ENCODE data around the gene IFITM2. TPM values are rescaled to one million over a fixed set of nuclear protein-coding genes. Genes with fewer than 3 reads are reported as not detected.
"Not testable (repeated sequence)": the region's sequence is repeated elsewhere in the genome, so short reads cannot be mapped to it uniquely, and the experiment has no call there.

Gene IFITM2
- total RNA-seq, 1 donor, result 50.1 TPM

DNA sequence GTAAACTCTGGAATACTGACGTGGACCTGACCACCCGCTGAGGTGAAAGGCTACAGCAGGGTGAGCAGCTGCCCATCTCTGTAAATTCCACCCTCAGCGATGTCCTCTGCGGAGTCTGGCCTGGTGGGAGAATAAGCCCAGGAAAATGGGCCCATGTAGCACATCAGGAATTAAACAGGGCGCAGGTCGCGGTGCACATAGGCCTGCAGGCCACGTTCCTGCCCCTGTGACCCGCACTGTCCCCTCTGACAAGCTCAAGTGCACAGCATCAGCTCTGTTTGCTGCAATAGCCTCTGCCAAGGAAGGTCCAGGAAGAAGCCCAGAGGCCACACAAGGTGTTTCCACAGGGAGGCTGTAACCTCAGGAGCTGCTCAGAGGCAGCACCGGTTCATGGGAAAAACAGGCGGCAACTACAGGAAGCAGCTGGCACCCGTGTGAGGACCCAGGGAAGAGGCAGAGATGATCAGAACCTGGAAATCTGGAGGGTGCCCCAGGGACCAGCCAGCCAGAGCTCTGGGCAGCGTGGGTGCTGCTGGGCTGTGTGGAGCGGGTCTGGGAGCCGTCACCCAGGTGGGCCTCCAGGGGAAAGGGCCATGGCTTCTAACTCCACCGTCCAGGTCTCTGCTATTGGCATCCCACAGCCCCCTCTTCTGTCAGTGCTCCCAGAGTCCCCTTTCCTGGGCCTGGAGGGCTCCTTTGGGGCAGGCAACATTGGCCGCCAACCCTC, 808 bp upstream of the IFITM2 start:
- no peak for DNase-seq (ENCODE audit: low read depth)
- no peak overlapping the region for H3K4me3 ChIP-seq (ENCODE audit: low read depth, low read length)
- no peak for TF ChIP-seq CTCF (IDR thresholded peaks at IDR 0.05; ENCODE audit: insufficient read depth, low read length)

- not testable (repeated sequence) for DNase-seq (ENCODE audit: low read depth)
- peak overlapping the region; percentile 86 for H3K4me3 ChIP-seq (ENCODE audit: low read depth, low read length)
These were observed 1.4 kb downstream of the IFITM2 start for GRCh38 chr11:308740-309665.

- not testable (repeated sequence) for DNase-seq (ENCODE audit: low read depth)
- peak overlapping the region; percentile 86 for H3K4me3 ChIP-seq (ENCODE audit: low read depth, low read length)
These were observed 2.5 kb downstream of the IFITM2 start for GRCh38 chr11:309979-310572.

GRCh38 chr11:311013-311748, 3.6 kb downstream of the IFITM2 start:
- DNase-seq (ENCODE audit: low read depth), result not testable (repeated sequence)
- H3K4me3 ChIP-seq (ENCODE audit: low read depth, low read length), result peak overlapping the region; percentile 28

DNA sequence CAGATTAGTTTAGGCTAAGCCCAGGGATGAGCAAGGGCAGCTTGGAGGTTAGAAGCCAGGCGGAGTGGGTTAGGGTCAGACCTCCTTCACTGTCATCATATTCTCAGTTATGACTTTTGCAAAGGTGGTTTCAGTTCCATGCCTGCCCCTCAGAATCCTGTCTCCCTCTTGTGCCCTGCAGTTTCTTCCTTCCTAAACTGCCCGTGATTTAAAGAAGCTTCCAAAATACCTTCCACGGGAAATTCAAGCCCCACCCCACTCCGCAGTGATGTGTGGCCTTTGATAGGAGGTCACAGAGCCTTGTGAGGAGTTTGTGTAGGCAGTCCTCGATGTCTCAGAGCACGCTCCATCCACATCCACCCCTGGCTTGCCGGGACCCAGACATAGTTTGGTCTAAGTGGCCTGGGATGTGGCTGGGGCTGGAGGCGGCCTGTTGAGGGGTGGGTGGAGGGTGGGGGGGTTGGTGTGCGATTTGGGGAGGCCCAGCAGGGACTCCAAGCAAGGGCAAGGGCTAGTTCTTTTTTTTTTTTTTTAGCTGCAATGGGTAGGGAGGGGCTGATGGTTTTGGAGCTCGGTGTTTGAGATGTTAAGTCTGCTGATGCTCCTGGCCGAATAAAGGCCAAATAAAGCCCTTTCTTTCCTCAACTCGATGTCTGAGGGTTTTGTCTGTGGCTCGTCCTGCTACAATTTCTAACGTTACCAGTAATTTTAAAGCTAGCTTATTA, 4.6 kb downstream of the IFITM2 start:
- H3K4me3 ChIP-seq (ENCODE audit: low read depth, low read length), result peak overlapping the region; percentile 41
- peak; percentile 50 for DNase-seq (ENCODE audit: low read depth)
- TF ChIP-seq CTCF (IDR thresholded peaks at IDR 0.05; ENCODE audit: insufficient read depth, low read length), result no peak

GRCh38 chr11:313304-313786, 5.7 kb downstream of the IFITM2 start:
- no peak for TF ChIP-seq CTCF (IDR thresholded peaks at IDR 0.05; ENCODE audit: insufficient read depth, low read length)
- DNase-seq (ENCODE audit: low read depth), result no peak
- H3K4me3 ChIP-seq (ENCODE audit: low read depth, low read length), result peak overlapping the region; percentile 84

DNA sequence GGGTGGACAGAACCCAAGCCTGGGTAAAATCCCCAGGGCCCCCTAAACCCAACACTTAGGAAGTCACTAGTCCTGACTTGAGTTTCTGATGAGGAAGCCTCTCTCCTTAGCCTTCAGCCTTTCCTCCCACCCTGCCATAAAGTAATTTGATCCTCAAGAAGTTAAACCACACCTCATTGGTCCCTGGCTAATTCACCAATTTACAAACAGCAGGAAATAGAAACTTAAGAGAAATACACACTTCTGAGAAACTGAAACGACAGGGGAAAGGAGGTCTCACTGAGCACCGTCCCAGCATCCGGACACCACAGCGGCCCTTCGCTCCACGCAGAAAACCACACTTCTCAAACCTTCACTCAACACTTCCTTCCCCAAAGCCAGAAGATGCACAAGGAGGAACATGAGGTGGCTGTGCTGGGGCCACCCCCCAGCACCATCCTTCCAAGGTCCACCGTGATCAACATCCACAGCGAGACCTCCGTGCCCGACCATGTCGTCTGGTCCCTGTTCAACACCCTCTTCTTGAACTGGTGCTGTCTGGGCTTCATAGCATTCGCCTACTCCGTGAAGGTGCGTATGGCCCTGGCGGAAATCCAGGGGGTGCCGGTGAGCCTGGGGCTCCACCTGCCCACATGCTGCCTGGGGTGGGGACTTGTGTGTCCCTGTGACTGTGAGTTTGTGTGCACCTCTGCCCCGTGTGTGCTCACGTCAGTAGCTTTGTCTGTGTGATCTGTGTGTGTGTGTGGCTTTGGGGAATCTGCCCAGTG, 6.4 kb downstream of the IFITM2 start, which contains the start of gene IFITM1:
TSS of gene IFITM1 (plus strand) at position 254 of the 767 bp plus-strand sequence. CDS start at position 385, 131 bp downstream.
- no peak for TF ChIP-seq CTCF (IDR thresholded peaks at IDR 0.05; ENCODE audit: insufficient read depth, low read length)
- H3K4me3 ChIP-seq (ENCODE audit: low read depth, low read length), result peak within 1 kb of the TSS; percentile 84
- peak; percentile 91 for DNase-seq (ENCODE audit: low read depth)

- peak; percentile 23 for DNase-seq (ENCODE audit: low read depth)
- H3K4me3 ChIP-seq (ENCODE audit: low read depth, low read length), result peak overlapping the region; percentile 84
These were observed 6.9 kb downstream of the IFITM2 start for GRCh38 chr11:314554-314875.

Data from fibroblast of the aortic adventitia (primary cell).